Activated CD8-positive, alpha-beta memory T cell treated with anti-CD3 and anti-CD28 coated beads, Interleukin-2, amount 50 U/mL, for 24 hours (primary cell): Measurements from ENCODE around the gene LSM7.

ENCODE experiments used
- DNase-seq: peaks from one replicate; pipeline ENCODE4 v3.0.0-alpha.2; 2020; ENCODE audit errors: extremely low read depth

LSM7 gene

GRCh38 chr19:2338055-2338615 is 9.7 kb upstream of the LSM7 start:
- no peak for DNase-seq

- DNase-seq = no peak
Measured at GRCh38 chr19:2337329-2337707, 8.9 kb upstream of the LSM7 start.

GRCh38 chr19:2336528-2337328 is 8.3 kb upstream of the LSM7 start:
- DNase-seq = no peak

GRCh38 chr19:2335848-2336247 is 7.5 kb upstream of the LSM7 start:
- DNase-seq = no peak

- DNase-seq = no peak
Measured at GRCh38 chr19:2334986-2335846, 6.8 kb upstream of the LSM7 start.

GRCh38 chr19:2334426-2334825 is 6.0 kb upstream of the LSM7 start:
- DNase-seq = no peak

- DNase-seq = no peak
Measured at GRCh38 chr19:2333807-2334211, 5.4 kb upstream of the LSM7 start.

GRCh38 chr19:2333027-2333806 is 4.8 kb upstream of the LSM7 start:
- DNase-seq = no peak

- DNase-seq = no peak
Measured at GRCh38 chr19:2332341-2333026, 4.1 kb upstream of the LSM7 start.

GRCh38 chr19:2331601-2332246 is 3.3 kb upstream of the LSM7 start:
- DNase-seq = no peak

- DNase-seq = no peak
Measured at GRCh38 chr19:2330632-2331284, 2.4 kb upstream of the LSM7 start.

- no peak for DNase-seq
Measured at GRCh38 chr19:2330255-2330631, 1.9 kb upstream of the LSM7 start.

GRCh38 chr19:2329501-2329916 is 1.1 kb upstream of the LSM7 start:
- no peak for DNase-seq

- DNase-seq = no peak
Measured at GRCh38 chr19:2329149-2329478, 728 bp upstream of the LSM7 start.

GRCh38 chr19:2327773-2328400 is 499 bp downstream of the LSM7 start:
- peak; percentile 32 for DNase-seq

- no peak for DNase-seq
Measured at GRCh38 chr19:2326699-2327360, 1.6 kb downstream of the LSM7 start.

GRCh38 chr19:2325281-2326046 is 2.9 kb downstream of the LSM7 start:
- DNase-seq = no peak

GRCh38 chr19:2324220-2324948 is 4.0 kb downstream of the LSM7 start:
- DNase-seq = no peak
